Epidermal melanocyte (primary cell): ENCODE results near the gene CXCL6.

Experiments
- DNase-seq: peaks from one replicate; pipeline ENCODE4 v3.0.0; 2011; ENCODE audit warnings: low spot score; ENCODE audit not compliant: insufficient read length

CXCL6 gene

GRCh38 chr4:73842696-73843095 lies 6.2 kb downstream of the CXCL6 start:
- no peak for DNase-seq

GRCh38 chr4:73843369-73843768 lies 6.9 kb downstream of the CXCL6 start:
- DNase-seq: no peak

GRCh38 chr4:73844345-73844744 lies 7.9 kb downstream of the CXCL6 start:
- DNase-seq: no peak

GRCh38 chr4:73844806-73845205 lies 8.3 kb downstream of the CXCL6 start:
- no peak for DNase-seq

- DNase-seq: no peak
These were observed 11.2 kb downstream of the CXCL6 start for GRCh38 chr4:73847526-73848182.

GRCh38 chr4:73848183-73848777 lies 11.8 kb downstream of the CXCL6 start:
- DNase-seq: no peak

GRCh38 chr4:73850261-73850970 lies 13.9 kb downstream of the CXCL6 start:
- no peak for DNase-seq

- DNase-seq: no peak
These were observed 14.8 kb downstream of the CXCL6 start for GRCh38 chr4:73851293-73851692.

GRCh38 chr4:73852771-73853170 lies 16.3 kb downstream of the CXCL6 start:
- no peak for DNase-seq

- DNase-seq: no peak
These were observed 16.8 kb downstream of the CXCL6 start, which contains the start of gene PF4V1 for GRCh38 chr4:73853246-73853704. PF4V1 (plus strand) TSS chr4:73853296; CDS start chr4:73853363, 67 bp downstream.

- no peak for DNase-seq
These were observed 17.4 kb downstream of the CXCL6 start for GRCh38 chr4:73853718-73854473.

GRCh38 chr4:73855406-73855805 lies 18.9 kb downstream of the CXCL6 start:
- no peak for DNase-seq

- no peak for DNase-seq
These were observed 20.0 kb downstream of the CXCL6 start for GRCh38 chr4:73856518-73856917.

GRCh38 chr4:73859614-73860088 lies 23.2 kb downstream of the CXCL6 start:
- DNase-seq: no peak

GRCh38 chr4:73860181-73860580 lies 23.7 kb downstream of the CXCL6 start:
- DNase-seq: no peak

GRCh38 chr4:73860917-73861316 lies 24.4 kb downstream of the CXCL6 start:
- DNase-seq: no peak

- no peak for DNase-seq
These were observed 25.8 kb downstream of the CXCL6 start for GRCh38 chr4:73862322-73862721.

- DNase-seq: no peak
These were observed 27.9 kb downstream of the CXCL6 start for GRCh38 chr4:73864365-73864764.

GRCh38 chr4:73864961-73865360 lies 28.5 kb downstream of the CXCL6 start:
- DNase-seq: no peak

GRCh38 chr4:73865431-73866096 lies 29.1 kb downstream of the CXCL6 start:
- DNase-seq: no peak

- no peak for DNase-seq
These were observed 29.8 kb downstream of the CXCL6 start for GRCh38 chr4:73866246-73866645.
